Cerebellar nuclear complex (tissue), 1 donor: Measurements from ENCODE around the gene GALNT17.
"Not testable (repeated sequence)": the region's sequence is repeated elsewhere in the genome, so short reads cannot be mapped to it uniquely, and the experiment has no call there.

Source experiments
- DNase-seq, 2 experiments: peaks; one replicate each; lab custom pipeline; 2025; lab: John Stamatoyannopoulos, UW

GALNT17 gene

DNA sequence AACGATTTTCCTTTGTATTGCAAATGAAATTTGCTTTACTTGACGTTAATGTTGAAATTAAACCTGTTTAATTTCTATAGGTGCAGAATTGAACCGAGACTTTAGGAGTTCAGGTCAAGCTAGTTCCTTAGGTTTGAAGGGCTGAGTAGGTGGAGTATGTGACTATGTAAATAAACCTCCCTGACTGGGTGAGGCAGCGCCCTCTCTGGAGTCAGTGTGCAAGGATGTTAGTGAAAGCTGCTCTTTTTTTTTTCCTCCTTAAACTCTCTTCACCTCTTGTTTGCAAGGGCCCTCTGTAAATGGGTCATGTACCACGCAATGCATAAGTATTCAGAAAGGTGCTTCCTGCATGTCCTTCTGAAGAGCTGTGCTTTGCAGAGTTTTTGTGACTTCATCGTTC, 33.8 kb downstream of the GALNT17 start:
- DNase-seq: no peak

DNA sequence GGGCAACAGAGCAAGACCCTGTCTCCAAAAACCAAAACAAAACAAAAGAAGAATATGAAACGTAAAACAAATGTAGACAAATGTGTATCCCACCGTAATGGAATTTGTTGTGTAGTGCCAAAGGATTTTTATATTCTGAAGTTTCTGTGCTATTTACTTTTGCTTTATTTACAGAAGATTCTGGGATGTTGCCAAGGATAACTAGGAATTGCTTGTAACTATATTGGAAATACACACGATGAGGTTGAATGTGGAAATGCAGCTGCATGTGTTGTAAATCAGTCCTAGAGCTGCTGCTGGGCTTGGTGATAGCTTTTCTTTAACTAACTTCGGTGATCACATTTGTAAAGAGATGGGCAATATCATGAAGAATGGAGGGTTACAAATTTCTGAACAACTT, 39.5 kb downstream of the GALNT17 start:
- DNase-seq: no peak

DNA sequence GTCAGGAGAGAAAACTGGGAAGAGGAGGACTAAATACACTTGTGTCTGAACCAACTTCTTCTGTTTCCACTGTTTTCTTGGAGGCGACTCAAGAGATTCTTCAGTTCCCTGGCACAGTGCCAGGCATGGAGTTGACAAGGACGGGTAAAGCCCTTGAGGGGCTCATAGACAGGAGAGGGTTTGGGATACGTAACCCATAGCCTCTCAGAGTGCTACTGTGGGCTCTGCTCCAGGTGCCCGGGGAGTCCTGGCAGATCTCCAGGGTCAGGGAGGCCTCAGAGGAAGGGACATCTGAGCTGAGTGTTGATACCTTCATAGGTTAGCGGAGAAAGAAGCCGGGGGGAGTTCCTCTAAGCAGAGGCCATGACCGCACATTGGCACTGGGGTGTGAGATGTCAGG, 42.0 kb downstream of the GALNT17 start:
- no peak for DNase-seq

DNA sequence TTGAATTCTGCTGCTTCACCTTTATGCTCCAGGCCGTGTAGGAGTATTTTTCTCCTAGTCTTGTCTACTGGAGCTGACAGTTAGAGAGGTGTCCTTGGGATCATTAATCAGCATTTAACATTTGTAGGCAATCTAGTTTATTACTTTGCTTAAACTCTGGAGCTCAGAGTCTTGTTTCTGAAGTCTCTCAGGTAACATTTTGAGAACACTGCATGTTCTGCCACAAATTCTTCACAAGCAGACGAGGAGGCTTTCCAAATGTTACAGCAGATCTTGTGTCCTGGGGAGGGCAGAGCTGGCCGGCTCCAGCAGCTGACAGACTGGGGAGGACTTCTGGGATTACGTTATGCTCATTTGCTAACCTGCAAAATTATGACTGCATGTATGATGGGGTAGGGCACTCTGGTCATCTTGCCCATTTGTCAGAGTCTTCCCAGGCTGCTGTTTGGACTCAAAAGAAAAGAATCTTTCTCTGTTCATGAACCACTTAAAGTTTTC, 50.5 kb downstream of the GALNT17 start:
- peak in 1 of 2 experiments; percentile 35 for DNase-seq

DNA sequence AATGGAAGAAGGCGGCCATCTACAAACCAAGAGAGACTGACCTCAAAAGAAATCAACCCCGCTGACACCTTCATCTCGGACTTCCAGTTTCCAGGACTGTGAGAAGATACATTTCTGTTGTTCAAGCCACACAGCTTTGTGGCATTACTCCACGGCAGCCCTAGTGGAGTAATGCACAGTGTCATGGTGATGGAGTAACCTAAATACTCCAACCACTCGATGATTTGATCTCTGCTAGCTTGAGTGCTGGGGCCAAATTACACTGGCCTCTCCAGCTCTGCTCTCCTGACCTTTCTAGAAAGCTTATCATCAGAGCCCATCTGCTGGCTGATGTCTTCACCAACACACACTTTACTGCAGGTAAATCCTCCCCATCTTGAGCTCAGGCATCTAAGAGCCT, 52.2 kb downstream of the GALNT17 start:
- DNase-seq: no peak

DNA sequence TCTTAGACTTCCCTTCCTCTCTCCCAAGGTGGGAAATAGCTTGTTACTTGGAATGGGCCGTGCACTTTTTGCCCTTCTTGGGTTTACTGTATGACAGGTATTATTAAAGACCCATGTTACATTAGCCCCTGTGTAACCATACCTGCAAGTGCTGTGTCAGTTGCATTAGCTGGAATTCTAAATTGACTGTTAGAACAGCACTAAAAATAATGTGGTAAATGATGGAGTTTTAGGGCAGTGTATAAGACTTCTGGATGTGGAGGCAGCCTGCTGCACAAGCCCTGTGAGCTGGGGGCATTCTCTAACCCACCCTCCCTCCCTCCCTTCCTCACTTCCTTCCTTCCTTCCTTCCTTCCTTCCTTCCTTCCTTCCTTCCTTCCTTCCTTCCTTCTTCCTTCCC, 52.7 kb downstream of the GALNT17 start:
- DNase-seq: no peak

DNA sequence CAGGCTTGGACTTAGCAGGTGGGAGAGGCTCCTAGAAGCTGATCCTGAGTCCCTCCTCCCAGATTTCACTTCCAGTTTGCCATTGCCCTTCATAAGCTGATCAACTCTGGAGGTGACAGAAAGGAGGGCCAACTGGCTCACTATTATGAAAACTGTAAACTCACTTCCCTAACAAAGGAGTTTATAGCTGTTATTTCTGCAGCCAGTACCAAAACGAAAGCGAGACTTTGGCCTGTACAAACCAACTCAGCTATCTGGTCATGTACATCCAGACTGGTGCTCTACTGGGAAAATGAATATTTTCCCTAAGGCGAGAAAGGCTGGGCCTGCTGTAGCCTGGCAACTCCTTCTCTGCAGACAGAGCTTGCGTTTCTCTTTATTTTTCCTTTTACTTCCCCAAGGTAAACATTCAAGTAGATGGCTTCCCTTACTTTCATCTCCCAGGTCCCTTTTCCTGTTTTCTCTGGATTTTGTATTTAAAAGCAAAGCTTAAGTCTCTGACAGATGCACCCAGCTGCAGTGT, 54.7 kb downstream of the GALNT17 start:
- DNase-seq: no peak

DNA sequence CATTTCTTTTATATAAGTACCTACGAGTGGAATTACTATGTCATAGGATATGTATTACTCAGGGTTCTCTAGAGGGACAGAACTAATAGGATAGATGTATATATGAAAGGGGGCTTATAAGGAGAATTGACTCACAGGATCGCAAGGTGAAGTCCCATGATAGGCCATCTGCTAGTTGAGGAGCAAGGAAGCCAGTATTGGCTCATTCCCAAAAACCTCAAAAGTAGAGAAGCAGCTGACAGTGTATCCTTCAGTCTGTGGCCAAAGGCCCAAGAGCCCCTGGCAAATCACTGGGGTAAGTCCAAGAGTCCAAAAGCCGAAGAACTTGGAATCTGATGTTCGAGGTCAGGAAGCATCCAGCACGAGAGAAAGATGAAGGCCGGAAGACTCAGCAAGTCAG, 59.8 kb downstream of the GALNT17 start:
- peak in 1 of 2 experiments; percentile 39 for DNase-seq

DNA sequence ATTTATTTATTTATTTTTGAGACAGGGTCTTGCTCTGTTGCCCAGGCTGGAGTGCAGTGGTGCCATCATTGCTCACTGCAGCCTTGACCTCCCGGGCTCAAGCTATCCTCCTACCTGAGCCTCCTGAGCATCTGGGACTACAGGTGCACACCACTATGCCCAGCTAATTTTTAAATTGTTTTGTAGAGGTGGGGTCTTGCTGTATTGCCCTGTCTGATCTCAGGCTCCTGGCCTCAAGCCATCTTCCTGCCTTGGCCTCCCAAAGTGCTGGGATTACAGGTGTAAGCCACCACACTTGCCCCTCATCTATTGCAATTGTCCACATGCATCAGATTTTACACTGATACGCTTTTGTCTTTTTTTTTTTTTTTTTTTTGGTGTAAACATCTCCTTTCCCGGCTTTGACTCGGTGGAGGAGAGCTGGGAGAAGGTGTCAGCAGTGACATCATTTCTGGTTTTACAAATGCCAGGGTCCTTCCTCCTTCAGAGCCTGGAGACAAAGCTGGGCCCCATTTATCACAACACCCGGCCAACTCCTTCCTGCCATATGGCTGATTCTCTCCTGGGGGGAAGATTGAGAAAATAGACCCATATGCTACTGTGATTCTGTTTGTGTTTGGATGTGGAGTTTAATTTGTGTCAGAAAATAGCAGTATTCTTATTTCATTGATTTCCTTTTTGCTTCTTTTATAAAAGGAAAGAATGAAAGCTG, 61.3 kb downstream of the GALNT17 start:
- peak; percentile 70 to 91 for DNase-seq

DNA sequence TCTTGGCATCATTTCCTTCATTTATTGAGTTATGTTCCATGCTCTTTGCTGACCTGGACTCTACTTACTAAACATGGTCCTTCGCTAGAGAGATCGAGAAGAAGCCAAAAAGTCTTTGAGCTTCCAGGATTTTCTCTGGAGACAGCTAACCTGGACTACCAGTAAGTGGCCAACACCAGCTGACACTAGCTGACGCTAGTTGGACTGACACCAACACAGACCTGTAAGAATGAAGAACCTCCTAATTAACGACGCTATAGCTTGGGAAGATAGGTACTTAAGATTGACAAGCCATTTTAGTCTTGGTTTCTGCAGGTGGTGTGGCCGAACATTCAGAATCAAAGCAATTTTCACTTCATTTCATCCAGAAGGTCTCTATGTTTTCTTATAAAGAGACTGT, 66.4 kb downstream of the GALNT17 start:
- DNase-seq: no peak

DNA sequence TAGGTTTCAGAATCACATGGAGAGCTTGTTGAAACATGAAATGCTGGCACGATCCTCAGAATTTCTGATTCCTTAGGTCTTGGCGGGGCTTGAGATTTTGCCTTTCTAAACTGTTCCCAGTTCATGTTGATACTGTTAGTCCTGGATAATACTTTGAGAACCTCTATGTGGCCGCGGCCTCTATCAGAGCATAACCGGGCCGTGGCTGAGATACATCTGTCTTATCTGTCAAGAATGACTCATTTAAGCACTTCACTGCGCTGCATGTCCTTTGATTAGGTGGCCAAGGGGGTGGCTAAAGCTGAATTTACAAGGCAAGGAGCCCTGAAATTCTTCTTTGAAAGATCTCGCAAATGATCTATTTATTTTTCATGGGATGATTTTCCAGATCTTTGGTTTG, 66.9 kb downstream of the GALNT17 start:
- no peak for DNase-seq

DNA sequence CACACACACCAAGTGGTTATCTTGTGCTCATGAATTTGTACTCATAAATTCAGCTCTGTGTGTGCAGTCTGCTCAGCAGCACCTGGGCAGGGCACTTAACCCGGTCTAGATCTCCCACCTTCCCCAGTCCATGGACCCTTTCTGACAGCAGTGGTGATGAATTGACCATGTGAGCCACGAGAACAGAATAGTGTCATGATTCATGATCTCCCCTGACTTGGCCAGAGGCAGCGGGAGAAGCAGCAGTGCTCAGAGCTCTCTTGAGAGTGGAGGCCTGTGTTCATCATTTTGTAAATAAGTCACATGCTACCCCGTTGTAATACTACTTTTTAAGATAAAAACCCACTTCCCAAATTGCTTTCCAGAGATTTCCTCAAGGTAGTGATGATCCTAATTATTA, 74.2 kb downstream of the GALNT17 start:
- DNase-seq: no peak

DNA sequence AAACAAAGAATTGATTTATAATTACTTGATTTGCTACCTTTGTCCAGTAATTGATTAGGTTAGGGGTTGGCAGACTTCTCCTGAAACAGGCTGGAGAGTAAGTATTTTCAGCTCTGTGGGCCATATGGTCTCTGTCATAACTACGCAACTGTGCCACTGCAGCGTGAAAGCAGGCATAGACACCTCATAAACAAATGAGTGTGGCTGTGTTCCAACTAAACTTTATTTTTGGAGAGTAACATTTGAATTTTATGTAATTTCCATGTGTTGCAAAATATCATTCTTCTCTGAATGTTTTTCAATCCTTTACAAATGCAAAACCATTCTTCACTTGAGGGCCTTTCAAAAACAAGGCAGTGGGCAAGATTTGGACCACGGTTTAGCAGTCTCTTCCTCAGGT, 76.9 kb downstream of the GALNT17 start:
- no peak for DNase-seq

DNA sequence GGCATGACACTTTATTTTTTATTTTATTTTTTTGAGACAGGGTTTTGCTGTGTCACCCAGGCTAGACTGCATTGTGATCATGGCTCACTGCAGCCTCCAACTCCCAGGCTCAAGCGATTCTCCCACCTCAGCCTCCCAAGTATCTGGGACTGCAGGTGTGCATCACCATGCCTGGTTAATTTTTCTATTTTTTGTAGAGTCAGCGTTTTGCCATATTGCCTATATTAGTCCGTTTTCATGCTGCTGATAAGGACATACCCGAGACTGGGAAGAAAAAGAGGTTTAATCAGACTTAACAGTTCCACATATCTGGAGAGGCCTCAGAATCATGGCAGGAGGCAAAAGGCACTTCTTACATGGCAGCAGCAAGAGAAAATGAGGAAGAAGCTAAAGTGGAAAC, 77.5 kb downstream of the GALNT17 start:
- DNase-seq: not testable (repeated sequence)

DNA sequence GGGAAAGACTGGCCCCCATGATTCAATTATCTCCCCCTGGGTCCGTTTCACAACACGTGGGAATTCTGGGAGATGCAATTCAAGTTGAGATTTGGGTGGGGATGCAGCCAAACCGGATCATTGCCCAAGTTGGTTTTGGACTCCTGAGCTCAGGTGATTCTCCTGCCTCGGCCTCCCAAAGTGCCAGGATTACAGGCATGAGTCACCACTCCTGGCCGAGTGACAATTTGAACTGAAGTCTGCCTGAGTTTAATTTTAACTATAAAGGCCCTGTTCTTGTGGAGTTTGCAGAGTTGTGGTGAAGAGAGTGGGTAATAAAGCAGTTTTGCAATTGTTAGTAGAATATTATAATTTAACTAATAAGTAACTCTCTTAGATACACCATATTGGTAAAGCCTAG, 78.3 kb downstream of the GALNT17 start:
- DNase-seq: no peak

DNA sequence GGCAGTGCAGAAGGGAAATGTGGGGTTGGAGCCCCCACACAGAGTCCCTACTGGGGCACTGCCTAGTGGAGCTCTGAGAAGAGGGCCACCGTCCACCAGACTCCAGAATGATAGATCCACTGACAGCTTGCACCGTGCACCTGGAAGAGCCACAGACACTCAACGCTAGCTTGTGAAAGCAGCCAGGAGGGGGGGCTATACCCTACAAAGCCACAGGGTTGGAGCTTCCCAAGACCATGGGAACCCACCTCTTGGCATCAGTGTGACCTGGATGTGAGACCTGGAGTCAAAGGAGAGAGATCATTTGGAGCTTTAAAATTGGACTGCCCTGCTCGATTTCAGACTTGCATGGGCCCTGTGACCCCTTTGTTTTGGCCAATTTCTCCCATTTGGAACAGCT, 80.5 kb downstream of the GALNT17 start:
- DNase-seq: not testable (repeated sequence)

DNA sequence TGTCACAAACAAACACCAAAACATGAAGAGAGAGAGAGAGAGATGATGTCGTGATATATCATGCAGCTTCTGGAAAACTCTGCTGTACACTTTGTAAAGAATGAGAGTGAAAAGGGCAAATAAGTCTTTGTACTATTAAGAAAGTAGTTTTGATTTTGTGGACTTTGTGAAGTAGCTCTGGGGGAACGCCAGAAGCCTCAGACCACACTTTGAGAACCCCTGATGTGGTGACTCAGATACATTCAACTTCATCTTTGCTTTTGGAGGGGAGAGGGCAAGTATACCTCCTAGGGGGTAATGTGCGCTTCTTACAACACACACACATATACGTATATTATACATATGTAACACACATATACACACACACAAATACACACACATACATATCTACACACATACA, 84.3 kb downstream of the GALNT17 start:
- DNase-seq: no peak

DNA sequence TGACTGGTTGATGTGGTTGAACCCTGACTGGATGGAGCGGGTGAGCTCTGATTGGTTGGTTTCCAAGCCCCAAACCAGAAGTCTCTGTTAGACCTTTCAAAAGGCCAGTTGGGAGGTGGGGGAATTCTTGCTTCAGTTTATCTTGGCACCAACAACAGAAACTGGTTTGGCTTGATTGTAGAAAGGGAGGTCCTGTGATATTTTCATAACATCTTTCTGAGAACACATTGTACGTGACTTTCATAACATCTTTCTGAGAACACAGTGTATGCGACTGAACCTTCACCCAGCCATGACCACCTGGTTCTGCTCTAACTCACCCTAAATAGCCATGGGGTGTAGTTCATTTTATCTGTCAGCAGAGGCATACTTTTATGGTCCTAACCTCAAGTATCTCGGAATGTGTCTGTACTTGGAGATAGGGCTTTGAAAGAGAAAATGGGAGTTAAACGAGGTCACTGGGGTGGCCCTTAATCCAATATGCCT, 88.3 kb downstream of the GALNT17 start:
- DNase-seq: no peak

DNA sequence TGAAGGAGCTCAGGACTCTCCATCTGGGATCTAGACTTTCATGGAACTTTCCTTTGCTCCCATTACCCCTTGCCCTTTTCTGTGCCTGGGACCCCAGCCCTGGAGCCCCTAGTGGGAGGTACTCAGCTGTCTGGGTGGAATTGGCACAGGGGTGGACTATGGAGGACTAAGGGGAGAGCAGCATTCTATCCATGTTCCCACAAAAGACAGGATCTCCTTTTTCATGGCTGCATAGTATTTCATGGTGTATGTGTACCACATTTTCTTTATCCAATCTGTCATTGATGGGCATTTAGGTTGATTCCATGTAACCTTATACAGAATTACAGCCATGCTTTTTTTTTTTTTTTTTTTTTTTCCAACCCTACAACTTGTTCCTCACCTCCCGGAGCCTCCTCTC, 89.1 kb downstream of the GALNT17 start:
- DNase-seq: no peak

DNA sequence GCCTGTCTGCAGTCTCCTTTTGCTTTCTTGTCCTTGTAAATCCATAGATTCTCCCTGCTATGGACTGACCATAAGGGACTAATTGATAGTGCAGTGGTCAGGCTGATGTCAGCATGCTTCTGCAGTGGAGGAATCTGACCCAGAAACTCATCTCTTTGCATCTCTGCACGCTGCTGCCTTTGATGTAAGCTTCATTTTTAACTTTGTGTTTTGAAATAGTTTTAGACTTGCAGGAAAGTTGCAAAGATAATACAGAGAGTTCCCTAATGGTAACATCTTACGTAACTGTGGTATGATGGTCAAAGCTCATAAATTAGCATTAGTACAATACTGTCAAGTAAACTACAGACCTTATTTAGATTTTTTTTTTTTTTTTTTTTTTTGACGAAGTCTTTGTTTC, 89.6 kb downstream of the GALNT17 start:
- no peak for DNase-seq

DNA sequence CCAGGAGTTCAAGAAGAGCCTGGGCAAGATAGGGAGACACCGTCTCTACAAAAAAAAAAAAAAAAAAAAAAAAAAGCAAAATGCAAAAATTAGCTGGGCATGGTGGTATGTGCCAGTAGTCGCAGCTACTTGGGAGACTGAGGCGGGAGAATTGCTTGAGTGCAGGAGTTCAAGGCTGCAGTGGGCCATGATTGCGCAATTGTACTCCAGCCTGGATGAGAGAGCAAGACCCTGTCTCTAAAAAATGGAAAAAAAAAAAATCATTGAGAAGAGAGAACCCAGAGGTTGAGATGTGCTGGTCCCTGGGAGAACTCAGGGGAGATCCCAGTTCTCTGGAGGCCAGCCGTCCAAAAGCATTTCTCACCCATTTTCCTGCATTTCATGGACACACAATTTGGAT, 95.2 kb downstream of the GALNT17 start:
- no peak for DNase-seq

DNA sequence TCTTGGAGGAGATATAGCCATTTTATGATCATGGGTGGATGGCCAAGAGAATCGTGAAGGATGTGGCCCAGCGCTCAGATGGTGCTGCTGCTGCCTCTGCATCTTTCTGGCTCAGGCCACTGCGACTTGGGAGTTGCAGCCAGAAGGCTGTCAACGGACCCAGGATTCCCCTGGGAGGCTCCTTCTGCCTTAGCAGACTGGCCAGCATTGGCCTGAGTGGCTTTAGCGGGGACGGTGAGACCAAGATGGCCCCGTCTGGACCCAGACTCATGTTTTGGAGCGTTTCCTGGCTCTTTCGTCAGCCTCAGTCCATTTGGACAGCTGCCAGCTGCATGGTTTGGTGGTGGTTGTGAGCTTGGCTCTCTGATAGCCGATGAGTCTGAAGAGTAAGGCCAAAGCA, 97.2 kb downstream of the GALNT17 start:
- peak in 1 of 2 experiments; percentile 36 for DNase-seq

DNA sequence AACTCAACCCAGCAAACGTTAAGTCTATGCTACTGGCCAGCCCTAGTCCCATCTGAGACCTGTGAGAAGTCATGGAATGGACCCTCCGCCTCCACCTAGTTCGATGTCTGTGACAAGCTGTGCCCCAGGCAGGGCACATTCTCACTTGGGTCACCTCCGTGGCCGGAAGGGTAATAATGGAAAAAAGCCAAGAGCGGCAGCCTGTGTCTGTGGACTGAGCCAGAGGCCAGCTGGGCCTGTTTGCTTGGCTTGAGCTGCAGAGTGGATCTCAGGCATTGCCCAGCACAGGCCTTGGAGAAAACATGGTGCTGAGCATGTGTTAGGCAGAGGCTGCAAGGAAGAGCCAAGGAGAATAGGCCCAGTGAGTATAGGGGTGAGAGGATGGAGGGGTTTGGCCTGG, 97.8 kb downstream of the GALNT17 start:
- DNase-seq: peak in 1 of 2 experiments; percentile 49

DNA sequence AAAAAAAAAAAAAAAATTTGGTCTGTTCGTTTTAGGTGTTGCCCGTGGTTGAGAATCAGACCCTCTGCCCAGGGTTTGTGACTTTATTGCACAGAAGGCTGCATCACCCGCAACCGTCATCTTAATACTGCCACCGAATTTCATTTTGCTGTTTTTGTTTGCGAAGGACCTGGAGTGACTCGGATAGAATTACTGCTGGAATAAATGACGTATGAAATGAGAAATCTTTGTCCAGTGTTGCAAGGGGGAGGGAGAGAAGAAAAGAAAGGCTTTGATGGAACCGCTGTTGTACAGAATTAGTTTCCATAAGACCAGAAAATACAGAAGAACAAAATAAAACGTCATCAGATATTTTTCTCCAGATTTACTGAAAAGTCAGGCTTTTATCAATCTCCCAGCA, 103.3 kb downstream of the GALNT17 start:
- DNase-seq: no peak
